DOHH2 (cell line): ENCODE results near the gene PEBP1.
A peak's percentile ranks its signal among the peaks of the same experiment; 100 is the strongest.

Source experiments
- CTCF ChIP-seq: fragments of 200-600 bp; sonication (generic); IDR thresholded peaks from one replicate; pipeline ENCODE4 v1.5.1; 2014; ENCODE audit warnings: antibody characterized with exemption, mild to moderate bottlenecking, low read depth, low read length; ENCODE audit not compliant: poor library complexity, severe bottlenecking
- EZH2phosphoT487 ChIP-seq: fragments of 200-600 bp; sonication (generic); IDR thresholded peaks from 2 replicates; pipeline ENCODE4 v1.6.1; 2017; ENCODE audit warnings: borderline replicate concordance, mild to moderate bottlenecking, antibody characterized with exemption, low read length, moderate library complexity, mixed read lengths

GRCh38 chr12:118102070-118102469 is 33.9 kb upstream of the PEBP1 start:
- TF ChIP-seq CTCF, result no peak
- TF ChIP-seq EZH2phosphoT487, result 0 out of 2 replicates have a peak, but pooled peaks have one; percentile 25
